LNCAP (cell line): ENCODE data around the gene SDE2.

Source experiments
- CTCF ChIP-seq: fragments of 450-650 bp; IDR thresholded peaks from 2 replicates; pipeline ENCODE4 v1.5.1; 2017; ENCODE audit warnings: mild to moderate bottlenecking

Gene SDE2

GRCh38 chr1:226021801-226022200 is 22.7 kb upstream of the SDE2 start:
- no peak for TF ChIP-seq CTCF

- TF ChIP-seq CTCF: no peak
Measured at GRCh38 chr1:226021401-226021800, 22.3 kb upstream of the SDE2 start.

DNA sequence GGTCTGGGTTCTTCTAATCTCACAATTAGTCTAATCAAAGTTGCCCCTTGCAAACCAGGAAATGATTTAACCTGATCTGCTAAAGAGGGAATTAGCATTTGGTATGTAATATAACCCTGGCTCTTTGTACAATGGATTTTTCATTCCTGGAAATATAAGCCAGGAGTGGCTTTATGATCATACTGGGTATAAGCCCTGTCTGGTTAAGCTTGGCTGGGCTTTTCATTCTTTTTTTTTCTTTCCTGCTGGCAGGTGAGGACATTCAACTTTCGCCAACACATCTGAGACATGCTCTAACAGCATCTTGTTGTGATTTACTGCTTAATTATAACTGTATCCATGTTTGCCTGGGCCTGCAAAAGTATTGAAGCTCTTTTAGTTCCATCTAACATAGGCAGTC is 20.4 kb upstream of the SDE2 start:
- no peak for TF ChIP-seq CTCF

- TF ChIP-seq CTCF: no peak
Measured at GRCh38 chr1:226017070-226017469, 17.9 kb upstream of the SDE2 start.

GRCh38 chr1:226009650-226010044 is 10.5 kb upstream of the SDE2 start:
- TF ChIP-seq CTCF: no peak

- TF ChIP-seq CTCF: no peak
Measured at GRCh38 chr1:226006686-226007085, 7.5 kb upstream of the SDE2 start.

DNA sequence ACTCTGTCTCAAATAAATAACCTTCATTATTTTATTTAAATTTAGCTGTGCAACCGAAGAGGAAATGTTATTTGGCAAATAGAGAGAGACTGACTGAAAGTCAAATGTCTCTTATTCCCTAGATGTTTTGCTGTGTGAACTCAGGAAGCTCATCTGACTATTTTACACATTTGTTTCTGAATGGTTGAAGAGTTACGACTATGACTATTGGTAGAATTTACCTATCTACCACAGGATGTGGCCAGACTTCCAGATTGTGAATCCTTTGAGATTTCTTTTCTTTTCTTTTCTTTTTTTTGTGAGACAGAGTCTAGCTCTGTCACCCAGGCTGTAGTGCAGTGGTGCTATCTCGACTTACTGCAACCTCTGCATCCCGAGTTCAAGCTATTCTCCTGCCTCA is 5.3 kb upstream of the SDE2 start:
- TF ChIP-seq CTCF: no peak

DNA sequence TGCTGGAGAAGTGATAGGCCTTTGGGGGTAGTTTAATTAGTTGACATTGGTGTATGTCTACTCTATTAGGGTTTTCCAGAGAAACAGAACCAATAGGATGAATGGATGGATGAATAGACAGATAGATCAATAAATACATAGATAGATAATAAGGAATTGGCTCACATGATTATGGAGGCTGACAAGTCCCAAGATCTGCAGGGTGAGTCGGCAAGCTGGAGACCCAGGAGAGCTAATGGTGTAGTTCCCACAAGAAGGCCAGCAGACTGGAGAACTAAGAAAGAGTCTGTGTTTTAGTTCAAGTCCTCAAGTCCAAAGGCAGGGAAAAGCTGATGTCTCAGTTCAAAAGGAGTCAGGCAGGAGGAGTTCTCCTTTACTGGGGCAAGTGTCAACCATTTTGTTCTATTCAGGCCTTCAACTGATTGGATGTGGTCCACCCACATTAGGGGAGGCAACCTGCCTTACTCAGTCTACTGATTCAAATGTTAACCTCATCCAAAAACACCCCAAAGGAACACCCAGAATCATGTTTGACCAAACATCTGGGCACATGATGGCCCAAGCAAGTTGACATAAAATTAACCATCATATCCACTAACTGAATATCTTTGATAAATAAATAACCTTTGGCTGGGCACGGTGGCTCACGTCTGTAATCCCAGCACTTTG is 4.5 kb upstream of the SDE2 start:
- no peak for TF ChIP-seq CTCF
